Stimulated activated CD4-positive, alpha-beta T cell treated with anti-CD3 and anti-CD28 coated beads, Interleukin-12 subunit alpha, Interleukin-12 subunit beta, amount 100 ng/mL, for 4 hours (primary cell): ENCODE measurements around the gene PSME3.
A peak's percentile ranks its signal among the peaks of the same experiment; 100 is the strongest.

Experiments
- DNase-seq: peaks from one replicate; pipeline ENCODE4 v3.0.0-alpha.2; 2020

The PSME3 gene

DNA sequence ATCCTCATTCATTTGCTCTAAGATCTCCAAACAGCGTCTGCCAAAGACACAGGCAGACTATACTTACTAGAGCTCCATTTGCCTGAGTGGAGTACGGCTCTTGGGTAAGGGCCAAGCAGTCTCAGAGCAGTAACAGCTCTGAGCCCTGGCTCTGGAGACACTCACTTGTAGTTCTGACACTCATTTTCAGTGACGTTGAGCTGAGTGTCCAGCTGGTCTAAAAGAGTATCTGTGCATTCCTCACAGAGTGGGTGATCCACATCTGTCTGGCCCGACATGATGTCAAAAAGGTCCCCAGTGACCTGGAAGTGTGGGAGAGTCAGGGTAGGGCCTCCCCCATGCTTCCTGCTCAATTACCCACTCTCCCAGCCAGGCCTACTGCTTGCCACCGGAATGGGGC, 14.8 kb upstream of the PSME3 start:
- DNase-seq, result no peak

DNA sequence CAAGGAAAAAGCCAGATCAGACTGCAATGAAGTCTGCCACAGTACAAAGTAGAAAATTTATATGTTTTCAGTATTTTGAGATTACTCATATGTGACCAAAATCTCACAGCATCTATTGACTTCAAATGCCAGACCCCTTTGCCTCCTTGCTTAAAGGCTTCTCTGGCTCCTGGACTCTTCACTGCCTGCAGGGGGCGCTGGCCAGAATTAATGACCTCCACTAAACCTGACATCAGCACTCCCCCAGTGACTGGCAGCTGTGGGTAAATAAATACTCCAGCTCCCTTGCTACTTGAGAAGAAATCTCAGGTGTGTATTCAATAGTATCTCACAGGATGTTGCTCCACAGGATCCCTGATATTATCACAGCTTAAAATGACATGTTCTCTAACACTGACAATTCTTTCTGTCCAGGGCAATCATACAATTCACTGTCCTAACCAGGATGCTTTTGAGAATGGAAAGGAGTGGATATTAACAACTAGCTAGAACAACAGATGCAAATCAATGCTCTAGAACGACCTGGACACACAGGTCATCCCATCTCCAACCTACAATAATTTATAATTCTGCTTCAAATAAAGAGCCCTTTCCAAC, 13.2 kb upstream of the PSME3 start:
- DNase-seq, result peak; percentile 61

DNA sequence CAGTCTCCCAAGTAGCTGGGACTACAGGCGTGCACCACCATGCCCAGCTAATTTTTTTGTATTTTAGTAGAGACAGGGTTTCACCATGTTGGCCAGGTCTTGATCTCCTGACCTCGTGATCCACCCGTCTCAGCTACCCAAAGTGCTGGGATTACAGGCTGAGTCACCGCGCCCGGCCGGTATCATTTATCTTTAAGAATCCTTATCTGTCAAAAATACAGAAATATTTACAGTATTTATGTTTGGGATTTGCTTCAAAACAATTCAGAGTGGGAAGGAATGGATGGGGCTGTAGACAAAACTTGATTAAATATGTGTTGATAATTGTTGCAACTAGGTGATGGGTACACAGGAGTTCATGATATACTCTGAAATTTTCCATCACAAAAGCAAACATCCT, 12.0 kb upstream of the PSME3 start:
- no peak for DNase-seq

DNA sequence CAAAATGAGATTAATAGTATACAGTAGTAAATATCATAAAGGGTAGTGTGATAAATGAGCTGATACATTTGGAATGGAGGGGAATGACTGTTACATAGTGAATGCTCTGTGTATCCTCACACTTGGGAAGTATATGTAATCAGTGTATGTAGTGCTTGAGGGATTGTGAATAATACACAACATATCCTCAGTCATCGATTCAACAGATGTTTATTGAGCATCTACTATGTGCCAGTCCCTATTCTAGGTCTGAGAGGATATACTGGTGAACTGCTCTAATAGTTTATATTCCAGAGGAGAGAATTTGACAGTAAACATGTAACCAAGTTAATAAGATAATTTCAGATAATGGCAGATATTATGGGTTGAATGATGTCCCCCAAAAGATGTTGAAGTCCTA, 5.7 kb upstream of the PSME3 start:
- DNase-seq, result no peak

DNA sequence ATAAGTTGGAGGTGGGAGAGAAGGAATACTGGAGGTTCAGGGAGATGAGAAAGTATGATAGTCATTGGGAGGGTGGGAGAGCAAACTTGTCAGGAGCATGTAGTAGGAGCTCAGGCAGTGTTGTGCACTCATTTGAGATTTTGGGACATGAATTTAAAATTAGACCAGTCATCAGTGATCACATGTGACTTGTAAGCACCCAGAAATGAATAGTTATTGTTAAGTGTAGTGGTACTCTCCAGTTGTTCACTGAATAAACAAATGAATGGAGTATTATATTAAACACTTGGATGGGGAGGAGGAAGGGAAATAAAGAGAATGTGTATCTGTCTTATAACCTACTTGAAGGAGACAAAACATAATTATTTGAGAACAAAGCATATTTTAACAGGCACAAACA, 2.2 kb upstream of the PSME3 start:
- DNase-seq, result no peak

DNA sequence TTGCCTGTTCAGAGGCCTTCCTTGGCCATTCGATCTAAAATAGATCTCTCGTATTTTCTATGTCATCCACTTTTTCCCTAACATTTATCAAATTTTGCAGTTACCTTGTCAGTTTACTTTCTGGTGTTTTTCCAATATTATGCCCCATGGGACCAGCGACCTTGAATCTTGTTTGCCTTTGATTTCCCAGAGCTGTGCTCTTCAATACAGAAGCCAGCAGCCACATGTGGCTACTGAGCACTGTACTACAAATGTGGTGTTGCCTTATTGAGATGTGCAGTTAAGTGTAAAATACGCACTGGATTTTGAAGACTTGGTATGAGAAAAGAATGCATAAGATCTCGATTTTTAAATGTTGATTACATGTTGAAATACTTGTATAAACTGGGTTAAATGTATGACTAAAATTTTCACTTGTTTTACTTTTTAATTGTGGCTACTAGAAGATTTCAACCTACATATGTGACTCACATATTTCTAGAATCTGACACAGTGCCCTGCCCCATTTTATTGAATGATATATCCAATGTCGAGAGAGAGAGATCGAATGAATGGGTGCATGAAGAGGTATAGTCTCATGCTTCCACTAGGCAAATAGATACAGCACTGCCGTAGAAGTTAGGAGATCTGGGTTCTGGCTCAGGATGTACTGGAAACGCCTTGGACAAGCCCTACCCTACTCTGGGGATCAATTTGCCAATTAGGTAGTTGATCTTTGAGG, 824 bp upstream of the PSME3 start:
- no peak for DNase-seq

DNA sequence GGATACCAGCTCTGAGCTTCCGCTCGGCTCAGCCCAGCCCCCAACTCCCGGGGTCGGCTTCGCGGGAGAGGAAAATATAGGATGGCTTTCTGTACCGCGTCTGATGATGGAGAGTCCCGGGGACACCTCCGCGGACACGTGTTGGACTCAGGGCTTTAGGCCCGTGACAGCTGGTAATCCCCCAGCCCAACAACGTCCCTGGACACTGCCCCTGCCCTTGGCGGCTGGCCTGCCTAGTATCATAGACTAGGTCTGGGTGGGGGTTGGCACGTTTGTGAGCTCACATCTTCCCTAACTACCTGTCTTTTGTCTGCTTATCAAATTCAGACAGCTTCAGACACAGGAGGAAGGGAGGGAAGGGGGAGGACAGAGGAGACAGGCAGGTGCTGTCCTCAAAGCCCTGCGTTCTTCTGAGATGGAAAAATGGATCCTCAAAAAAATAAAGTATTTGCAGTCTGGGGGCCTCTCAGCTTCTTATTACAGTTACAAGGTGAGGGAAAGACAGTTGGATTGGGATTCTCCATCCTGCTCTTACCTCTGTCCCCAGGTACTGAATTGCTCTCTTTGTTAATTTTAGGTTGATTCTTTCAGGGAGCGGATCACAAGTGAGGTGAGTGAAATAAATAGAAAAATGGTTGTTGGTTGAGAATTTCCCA, 698 bp downstream of the PSME3 start:
- peak; percentile 21 for DNase-seq

DNA sequence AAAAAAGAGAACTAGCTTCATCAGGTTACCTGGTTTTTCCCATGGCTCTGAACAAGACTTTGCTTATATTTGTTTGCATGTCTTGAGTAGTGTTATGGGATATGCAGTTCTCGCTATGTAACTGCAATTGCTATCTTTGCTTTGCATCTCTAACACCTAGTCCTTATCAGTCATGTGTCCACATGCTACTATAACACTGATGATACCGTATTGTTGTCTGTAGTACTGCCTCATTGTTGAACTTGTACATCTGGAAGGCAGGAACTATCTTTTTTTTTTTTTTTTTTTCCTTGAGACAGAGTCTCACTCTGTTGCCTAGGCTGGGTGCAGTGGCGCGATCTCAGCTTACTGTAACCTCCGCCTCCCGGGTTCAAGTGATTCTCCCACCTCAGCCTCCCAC, 2.5 kb downstream of the PSME3 start:
- DNase-seq, result no peak

DNA sequence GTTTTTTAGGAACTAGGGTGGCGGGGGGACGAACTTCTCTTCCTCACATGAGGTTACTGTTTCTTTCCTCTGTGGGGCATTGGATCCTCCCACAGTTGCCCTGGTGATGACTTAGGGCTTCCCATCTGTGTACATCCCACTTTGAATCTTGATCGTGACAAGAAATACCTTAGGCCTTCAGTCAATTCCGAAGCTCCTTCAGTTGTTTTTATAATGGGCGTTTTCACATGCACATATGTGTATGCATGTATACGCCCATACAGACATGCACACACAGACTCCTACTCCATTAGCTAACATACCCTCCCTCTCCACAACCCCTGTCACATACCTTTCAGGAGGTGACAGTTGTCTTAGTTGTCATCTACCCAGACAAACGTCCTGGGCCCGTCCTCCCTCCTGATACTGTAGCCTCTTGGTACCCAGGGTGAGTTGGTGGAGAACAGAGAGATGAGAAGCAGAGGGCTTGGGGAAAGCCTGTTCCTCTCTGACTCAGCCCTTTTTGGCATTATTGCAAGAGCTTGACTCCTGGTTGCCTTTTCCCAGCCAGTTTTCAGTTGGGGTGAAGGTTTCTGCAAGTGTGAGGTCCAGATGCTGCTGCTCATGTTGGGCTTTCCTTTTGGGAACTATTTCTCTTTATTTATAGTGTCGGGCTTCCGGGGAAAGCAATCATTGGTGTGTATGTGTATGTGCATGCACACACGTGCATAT, 8.9 kb downstream of the PSME3 start:
- DNase-seq, result no peak

DNA sequence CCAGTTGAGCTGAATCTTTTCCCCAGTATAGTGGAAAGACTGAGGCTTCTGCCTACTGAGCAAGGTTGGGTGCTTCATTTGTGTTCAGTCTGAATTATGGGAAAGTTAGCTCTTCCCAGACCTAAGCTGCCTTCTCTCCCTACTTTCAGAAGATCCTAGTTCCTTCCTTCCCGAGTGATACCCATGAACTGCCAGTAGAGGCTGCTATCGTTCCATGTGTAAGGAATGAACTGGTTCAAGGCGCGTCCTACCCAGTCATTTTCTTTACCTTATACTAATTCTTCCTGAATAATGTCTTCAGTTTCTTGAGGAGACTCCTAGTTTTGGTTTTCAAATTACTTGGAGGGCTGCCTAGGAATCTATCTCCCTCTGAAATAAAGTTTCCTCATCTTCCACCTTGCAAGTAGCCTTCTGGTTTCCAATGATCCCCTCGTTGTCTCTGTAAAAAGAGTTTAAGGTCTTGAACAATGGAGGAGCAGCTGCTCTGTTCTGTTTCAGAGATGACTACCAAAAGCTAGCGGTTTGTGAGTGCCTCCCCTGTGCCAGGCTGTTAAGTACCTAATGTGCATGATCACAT, 10.2 kb downstream of the PSME3 start:
- DNase-seq, result no peak

DNA sequence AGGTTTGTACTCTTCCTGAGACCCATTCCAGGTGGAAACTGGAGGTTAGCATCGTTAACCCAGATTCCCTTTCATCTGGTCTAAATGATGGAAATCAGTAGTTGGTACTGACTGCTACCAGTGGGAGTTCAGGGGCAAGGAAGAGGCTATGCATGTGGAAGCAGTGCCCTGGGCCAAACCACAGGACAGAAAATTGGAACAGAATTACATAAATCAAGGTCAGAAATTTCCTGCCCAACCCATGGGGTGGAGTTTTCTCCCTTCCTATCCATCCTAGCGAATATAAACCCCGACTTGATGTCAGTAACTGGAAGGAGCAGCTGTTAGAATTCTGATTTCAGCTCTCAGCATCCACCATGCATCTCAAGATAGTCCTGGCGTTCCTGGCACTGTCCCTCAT, 11.1 kb downstream of the PSME3 start, which contains the start of gene AOC2:
TSS of gene AOC2 (plus strand) at position 310 of the 400 bp plus-strand sequence. CDS start at position 357, 47 bp downstream.
- no peak for DNase-seq

DNA sequence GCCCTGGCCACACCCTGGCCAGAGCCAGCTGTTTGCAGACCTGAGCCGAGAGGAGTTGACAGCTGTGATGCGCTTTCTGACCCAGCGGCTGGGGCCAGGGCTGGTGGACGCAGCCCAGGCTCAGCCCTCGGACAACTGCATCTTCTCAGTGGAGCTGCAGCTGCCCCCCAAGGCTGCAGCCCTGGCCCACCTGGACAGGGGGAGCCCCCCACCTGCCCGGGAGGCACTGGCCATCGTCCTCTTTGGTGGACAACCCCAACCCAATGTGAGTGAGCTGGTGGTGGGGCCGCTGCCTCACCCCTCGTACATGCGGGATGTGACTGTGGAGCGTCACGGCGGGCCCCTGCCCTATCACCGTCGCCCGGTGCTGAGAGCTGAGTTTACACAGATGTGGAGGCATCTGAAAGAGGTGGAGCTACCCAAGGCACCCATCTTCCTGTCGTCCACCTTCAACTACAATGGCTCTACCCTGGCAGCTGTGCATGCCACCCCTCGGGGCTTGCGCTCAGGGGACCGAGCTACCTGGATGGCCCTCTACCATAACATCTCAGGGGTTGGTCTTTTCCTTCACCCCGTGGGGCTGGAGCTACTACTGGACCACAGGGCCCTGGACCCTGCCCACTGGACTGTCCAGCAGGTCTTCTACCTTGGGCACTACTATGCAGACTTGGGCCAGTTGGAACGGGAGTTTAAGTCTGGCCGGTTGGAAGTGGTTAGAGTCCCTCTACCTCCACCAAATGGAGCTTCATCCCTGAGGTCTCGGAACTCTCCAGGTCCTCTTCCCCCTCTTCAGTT, 11.8 kb downstream of the PSME3 start:
- no peak for DNase-seq

DNA sequence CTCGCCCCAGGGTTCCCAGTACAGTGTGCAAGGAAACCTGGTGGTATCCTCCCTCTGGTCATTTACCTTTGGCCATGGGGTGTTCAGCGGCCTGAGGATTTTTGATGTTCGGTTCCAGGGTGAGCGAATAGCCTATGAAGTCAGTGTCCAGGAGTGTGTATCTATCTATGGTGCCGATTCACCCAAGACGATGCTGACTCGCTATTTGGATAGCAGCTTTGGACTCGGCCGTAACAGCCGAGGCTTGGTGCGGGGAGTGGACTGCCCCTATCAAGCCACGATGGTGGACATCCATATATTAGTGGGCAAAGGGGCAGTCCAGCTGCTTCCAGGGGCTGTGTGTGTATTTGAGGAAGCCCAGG, 12.3 kb downstream of the PSME3 start:
- no peak for DNase-seq

DNA sequence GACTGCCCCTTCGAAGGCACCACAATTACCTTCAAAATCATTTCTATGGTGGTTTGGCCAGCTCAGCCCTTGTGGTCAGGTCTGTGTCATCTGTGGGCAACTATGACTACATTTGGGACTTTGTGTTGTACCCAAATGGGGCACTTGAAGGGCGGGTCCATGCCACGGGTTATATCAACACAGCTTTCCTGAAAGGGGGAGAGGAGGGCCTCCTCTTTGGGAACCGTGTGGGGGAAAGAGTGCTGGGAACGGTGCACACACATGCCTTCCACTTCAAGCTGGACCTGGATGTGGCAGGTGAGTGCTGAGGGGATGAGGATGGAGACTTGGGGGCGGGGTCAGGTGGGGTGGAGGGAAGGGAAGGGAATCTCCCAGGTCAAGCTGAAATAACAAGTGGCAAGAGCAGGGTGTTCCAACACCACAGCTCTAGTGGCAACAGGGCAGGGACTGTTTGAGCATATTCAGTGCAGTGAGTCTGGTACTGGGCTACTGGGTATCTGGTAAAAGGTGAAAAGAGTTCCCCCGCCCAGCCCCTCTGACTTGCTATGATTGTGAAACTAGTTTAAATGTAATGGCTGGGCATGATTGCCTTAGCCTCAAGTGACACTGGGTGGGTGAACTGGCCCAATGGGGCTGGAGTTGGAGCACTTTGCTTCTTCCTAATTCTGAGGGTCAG, 12.9 kb downstream of the PSME3 start:
- no peak for DNase-seq

DNA sequence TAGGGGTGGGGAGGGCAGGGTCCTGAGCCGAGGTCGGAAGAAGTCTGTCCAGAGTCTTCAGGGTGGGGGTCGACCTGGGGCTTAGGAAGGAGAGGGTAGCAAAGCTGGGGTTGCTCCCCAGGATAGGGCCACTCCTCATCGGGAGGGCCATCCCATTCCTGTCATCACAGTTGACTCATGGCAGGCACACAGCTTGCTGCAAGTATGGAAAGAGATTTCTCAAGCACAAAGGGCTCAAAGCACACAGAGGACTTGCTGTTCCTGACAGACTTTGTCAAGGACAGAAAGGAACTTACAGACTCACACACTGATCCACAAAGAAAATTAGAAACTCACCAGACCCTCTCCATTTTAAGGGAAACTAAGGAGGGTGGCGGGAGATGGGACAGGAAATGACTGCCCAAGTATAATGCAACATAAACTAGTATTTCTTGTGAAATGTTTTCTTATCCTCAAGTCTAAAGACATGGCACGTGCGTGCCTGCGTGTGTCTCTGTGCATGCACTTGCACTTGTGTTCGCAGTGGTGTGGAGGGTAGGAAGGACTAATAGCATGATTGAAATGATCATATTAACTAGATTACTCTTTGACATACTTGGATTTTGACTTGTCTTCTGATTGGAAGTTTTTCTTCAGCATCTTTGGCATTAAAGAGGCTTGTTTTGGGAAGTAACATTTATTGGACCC, 13.5 kb downstream of the PSME3 start:
- DNase-seq, result no peak

DNA sequence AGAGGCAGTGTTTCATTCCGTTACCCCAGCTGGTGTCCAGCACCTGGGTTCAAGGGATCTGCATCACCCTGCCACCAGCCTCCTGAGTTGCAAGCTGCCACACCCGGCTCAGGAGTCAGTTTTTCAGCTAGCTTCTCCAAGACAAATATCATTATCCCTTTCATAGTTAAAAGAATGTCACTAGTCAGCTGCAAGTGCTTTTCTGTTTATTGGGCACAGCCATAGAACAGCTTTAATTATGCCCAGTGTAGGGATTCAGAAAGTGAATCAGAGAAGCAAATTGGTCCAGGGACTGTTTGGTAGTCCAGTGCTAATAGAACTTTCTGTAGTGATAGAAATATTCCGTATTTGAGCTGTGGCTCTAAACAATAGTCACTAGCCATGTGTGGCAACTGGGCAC, 14.9 kb downstream of the PSME3 start:
- no peak for DNase-seq

DNA sequence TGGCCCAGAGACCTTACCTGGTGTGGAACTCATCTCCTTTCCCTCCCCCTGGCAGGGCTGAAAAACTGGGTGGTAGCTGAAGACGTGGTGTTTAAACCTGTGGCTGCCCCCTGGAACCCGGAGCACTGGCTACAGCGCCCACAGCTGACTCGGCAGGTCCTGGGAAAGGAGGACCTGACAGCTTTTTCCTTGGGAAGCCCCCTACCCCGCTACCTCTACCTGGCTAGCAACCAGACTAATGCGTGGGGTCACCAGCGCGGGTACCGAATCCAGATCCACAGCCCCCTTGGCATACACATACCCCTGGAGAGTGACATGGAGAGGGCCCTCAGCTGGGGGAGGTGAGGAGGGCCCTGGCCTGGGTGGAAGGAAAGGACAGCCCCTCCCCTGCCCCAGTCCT, 15.8 kb downstream of the PSME3 start:
- no peak for DNase-seq

DNA sequence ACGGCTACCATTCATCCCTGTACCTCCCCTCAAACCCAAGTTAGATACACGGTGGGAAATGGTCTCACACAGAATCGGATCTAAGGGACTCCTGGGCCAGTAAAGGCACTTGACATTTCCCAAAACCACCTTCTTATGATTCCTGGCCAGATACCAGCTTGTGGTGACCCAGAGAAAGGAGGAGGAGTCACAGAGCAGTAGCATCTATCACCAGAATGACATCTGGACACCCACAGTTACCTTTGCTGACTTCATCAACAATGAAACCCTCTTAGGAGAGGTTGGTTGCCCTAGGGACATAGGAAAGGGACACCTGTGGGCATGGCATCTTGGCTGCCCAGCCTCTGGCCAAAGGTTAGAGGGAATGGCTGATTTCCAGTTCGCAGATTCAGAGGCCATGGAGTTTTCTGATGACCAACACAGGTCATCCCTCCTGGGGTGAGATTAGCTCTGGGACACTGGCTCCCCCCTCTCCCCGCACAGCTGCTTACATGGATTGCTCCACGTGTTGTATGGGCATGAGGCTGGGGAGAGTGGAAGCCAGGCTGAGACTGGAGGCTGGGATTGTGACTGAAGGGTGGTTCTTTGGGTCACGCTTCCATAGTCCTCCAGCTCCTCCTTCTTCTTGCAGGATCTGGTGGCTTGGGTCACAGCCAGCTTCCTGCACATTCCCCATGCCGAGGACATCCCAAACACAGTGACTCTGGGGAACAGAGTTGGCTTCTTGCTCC, 16.4 kb downstream of the PSME3 start:
- DNase-seq, result no peak

DNA sequence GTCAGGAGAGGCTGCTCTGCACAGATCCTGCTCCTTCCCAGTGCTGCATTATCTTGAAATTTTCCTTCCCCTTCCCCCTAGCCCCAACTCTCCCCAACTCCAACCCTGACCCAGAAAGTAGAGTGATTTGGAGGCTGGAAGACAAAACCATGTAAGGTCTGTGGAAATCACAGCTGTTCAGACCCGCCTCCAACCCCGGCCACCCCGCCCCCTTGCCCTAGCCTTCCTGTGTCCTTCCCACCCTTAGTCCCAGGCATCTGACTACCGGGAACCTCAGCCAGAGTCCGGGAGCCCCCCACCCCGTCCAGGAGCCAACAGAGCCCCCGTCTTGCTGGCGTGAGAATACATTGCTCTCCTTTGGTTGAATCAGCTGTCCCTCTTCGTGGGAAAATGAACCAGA, 17.8 kb downstream of the PSME3 start, which contains the start of gene AOC3:
TSS of gene AOC3 (plus strand) at position 246 of the 400 bp plus-strand sequence. CDS start at position 391, 145 bp downstream.
- DNase-seq, result no peak
